HG03469 (cell line): Measurements from ENCODE around the gene ADCY4.

ENCODE experiments used
- ATAC-seq: cut with Tn5 transposase; IDR thresholded peaks from one replicate; pipeline ENCODE4 v1.9.1; 2021; ENCODE audit warnings: mild to moderate bottlenecking, moderate library complexity, moderate number of reproducible peaks; ENCODE audit not compliant: unreplicated experiment

Gene ADCY4

GRCh38 chr14:24300326-24300980 lies 34.4 kb downstream of the ADCY4 start:
- ATAC-seq: no peak

GRCh38 chr14:24299255-24300191 lies 35.3 kb downstream of the ADCY4 start, which contains the start of the genes DHRS1 and NOP9:
Gene DHRS1, minus strand, starts transcription at chr14:24299780. Its CDS starts 674 bp downstream, at chr14:24299106.
Gene NOP9, plus strand, starts transcription at chr14:24299850. Its CDS starts 105 bp downstream, at chr14:24299955.
- peak; percentile 45 for ATAC-seq

GRCh38 chr14:24298892-24299254 lies 36.0 kb downstream of the ADCY4 start:
- ATAC-seq: no peak

- peak; percentile 8 for ATAC-seq
These were observed 37.5 kb downstream of the ADCY4 start for GRCh38 chr14:24297190-24297964.

GRCh38 chr14:24296341-24297157 lies 38.3 kb downstream of the ADCY4 start:
- peak; percentile 44 for ATAC-seq

GRCh38 chr14:24293525-24293924 lies 41.3 kb downstream of the ADCY4 start:
- no peak for ATAC-seq

GRCh38 chr14:24292118-24292807 lies 42.6 kb downstream of the ADCY4 start:
- no peak for ATAC-seq

GRCh38 chr14:24291446-24292117 lies 43.3 kb downstream of the ADCY4 start:
- ATAC-seq: no peak

- ATAC-seq: no peak
These were observed 44.1 kb downstream of the ADCY4 start for GRCh38 chr14:24290746-24291145.

GRCh38 chr14:24289649-24290280 lies 45.1 kb downstream of the ADCY4 start:
- ATAC-seq: no peak

GRCh38 chr14:24286996-24287395 lies 47.9 kb downstream of the ADCY4 start:
- ATAC-seq: no peak

- ATAC-seq: no peak
These were observed 49.5 kb downstream of the ADCY4 start for GRCh38 chr14:24285351-24285750.

GRCh38 chr14:24284501-24285035 lies 50.3 kb downstream of the ADCY4 start:
- ATAC-seq: no peak

- ATAC-seq: no peak
These were observed 50.9 kb downstream of the ADCY4 start for GRCh38 chr14:24283796-24284460.

GRCh38 chr14:24282736-24283135 lies 52.1 kb downstream of the ADCY4 start:
- ATAC-seq: no peak

GRCh38 chr14:24281636-24282035 lies 53.2 kb downstream of the ADCY4 start:
- no peak for ATAC-seq

- no peak for ATAC-seq
These were observed 53.9 kb downstream of the ADCY4 start for GRCh38 chr14:24280797-24281460.
